ENCODE results near the gene SH3RF3. TPM values are rescaled to one million over a fixed set of nuclear protein-coding genes. Genes with fewer than 3 reads are reported as not detected.

SH3RF3 gene
- total and polyA plus RNA-seq, 2 of the 13 experiments (the other 11 are each of a cell fraction or from before 2014, with no cell fraction given): 0.04 TPM; not detected in 1

- ChIA-PET CTCF (ENCODE audit: low intra/inter-chr PET ratio, low total read pairs) (no interaction called here), POLR2A (no interaction called here)
- TF ChIP-seq ZSCAN30 (CRISPR knock-in tag; IDR thresholded peaks at IDR 0.05) (no peak), MNT (IDR thresholded peaks at IDR 0.05) (peak; percentile 44; the same call in 1 of the 2 replicates)
- Histone ChIP-seq H3K27me3 (ENCODE audit: control insufficient read depth in 1 of 2, insufficient read depth in 2 of 2, low read length in 2 of 2) (peaks cover 2 to 4% of the 10 kb centered on the region in 2 experiments; a peak in 1 of 5 replicates), H3K36me3 (replicated peaks in 1 of 2; ENCODE audit: control insufficient read depth in 1 of 2, insufficient read depth in 2 of 2, low read length in 2 of 2) (no peaks in the 10 kb centered on the region), H3K79me2 (ENCODE audit: insufficient read depth, low read length) (no peaks in the 10 kb centered on the region), H3K4me1 (ENCODE audit: insufficient read depth, low read length) (no peaks in the 10 kb centered on the region), H3K4me3 (replicated peaks in 1 of 3; ENCODE audit: insufficient read depth in 1 of 3, low read depth in 2 of 3, low read length in 3 of 3) (no peak overlapping the region), H3K4me2 (ENCODE audit: low read depth, low read length) (no peak overlapping the region), H2AFZ (ENCODE audit: low read length) (no peak overlapping the region), H3K9me3 (ENCODE audit: low read length) (no peaks in the 10 kb centered on the region), H3K9ac (ENCODE audit: insufficient read depth, low read depth, low read length) (no peak overlapping the region), H3K27ac (ENCODE audit: extremely low read length, insufficient read depth, low read length) (no peak overlapping the region), H4K20me1 (ENCODE audit: insufficient read depth, low read length) (no peaks in the 10 kb centered on the region)
- in situ Hi-C loops (cut with HindIII; ENCODE audit: extremely low pct_ligation_motif_present, low pct_unique_long_range_greater_than_20kb): no loop called here
- ATAC-seq: no peak
- BruUV-seq (replicated peaks): no TSS peak
- WGBS (ENCODE audit: low lambda C conversion rate): 51% methylated on average over 14 of the region's 14 CpGs
- no peak for DNase-seq (ENCODE audit: low spot score)
- intact Hi-C loops (cut with micrococcal nuclease; ENCODE audit: unreplicated experiment): no loop called here
- FAIRE-seq: no peak
Measured at GRCh38 chr2:109290887-109291643, 162.1 kb downstream of the SH3RF3 start.

GRCh38 chr2:109292386-109292785 lies 163.4 kb downstream of the SH3RF3 start:
- ATAC-seq (no peak), DNase-seq (ENCODE audit: low spot score) (no peak), FAIRE-seq (no peak)
- POLR2A ChIA-PET: no interaction called here
- no peaks in the 10 kb centered on the region for H3K79me2 ChIP-seq (ENCODE audit: insufficient read depth, low read length)
- TF ChIP-seq, protein P1, sequence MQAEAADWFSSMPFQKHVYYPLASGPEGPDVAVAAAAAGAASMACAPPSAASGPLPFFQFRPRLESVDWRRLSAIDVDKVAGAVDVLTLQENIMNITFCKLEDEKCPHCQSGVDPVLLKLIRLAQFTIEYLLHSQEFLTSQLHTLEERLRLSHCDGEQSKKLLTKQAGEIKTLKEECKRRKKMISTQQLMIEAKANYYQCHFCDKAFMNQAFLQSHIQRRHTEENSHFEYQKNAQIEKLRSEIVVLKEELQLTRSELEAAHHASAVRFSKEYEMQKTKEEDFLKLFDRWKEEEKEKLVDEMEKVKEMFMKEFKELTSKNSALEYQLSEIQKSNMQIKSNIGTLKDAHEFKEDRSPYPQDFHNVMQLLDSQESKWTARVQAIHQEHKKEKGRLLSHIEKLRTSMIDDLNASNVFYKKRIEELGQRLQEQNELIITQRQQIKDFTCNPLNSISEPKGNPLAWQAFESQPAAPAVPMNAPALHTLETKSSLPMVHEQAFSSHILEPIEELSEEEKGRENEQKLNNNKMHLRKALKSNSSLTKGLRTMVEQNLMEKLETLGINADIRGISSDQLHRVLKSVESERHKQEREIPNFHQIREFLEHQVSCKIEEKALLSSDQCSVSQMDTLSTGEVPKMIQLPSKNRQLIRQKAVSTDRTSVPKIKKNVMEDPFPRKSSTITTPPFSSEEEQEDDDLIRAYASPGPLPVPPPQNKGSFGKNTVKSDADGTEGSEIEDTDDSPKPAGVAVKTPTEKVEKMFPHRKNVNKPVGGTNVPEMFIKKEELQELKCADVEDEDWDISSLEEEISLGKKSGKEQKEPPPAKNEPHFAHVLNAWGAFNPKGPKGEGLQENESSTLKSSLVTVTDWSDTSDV (CRISPR knock-in tag; IDR thresholded peaks at IDR 0.05): no peak
- TF ChIP-seq ZNF276 (CRISPR knock-in tag; IDR thresholded peaks at IDR 0.05; ENCODE audit: low read depth) (no peak), SALL2 (CRISPR knock-in tag; IDR thresholded peaks at IDR 0.05) (no peak), ATF7 (IDR thresholded peaks at IDR 0.05) (peak; percentile 92), ATF7 (CRISPR knock-in tag; IDR thresholded peaks at IDR 0.05) (no peak), ZNF724P (CRISPR knock-in tag; IDR thresholded peaks at IDR 0.05; ENCODE audit: borderline replicate concordance) (no peak), SRY (CRISPR knock-in tag; IDR thresholded peaks at IDR 0.05) (no peak)
- no peaks in the 10 kb centered on the region for H3K9me3 ChIP-seq (ENCODE audit: low read length)
- H3K4me2 ChIP-seq (ENCODE audit: low read depth, low read length): no peak overlapping the region
- intact Hi-C loops (cut with micrococcal nuclease; ENCODE audit: unreplicated experiment): no loop called here
- CTCF ChIA-PET (ENCODE audit: low intra/inter-chr PET ratio, low total read pairs): no interaction called here
- H3K27me3 ChIP-seq (ENCODE audit: control insufficient read depth in 1 of 2, insufficient read depth in 2 of 2, low read length in 2 of 2): peaks cover 2 to 4% of the 10 kb centered on the region in 2 experiments; a peak in 1 of 5 replicates
- 51% methylated on average over 5 of the region's 5 CpGs for WGBS (ENCODE audit: low lambda C conversion rate)
- H3K4me3 ChIP-seq (replicated peaks in 1 of 3; ENCODE audit: insufficient read depth in 1 of 3, low read depth in 2 of 3, low read length in 3 of 3): no peak overlapping the region
- H3K4me1 ChIP-seq (ENCODE audit: insufficient read depth, low read length): no peaks in the 10 kb centered on the region
- no peaks in the 10 kb centered on the region for H3K36me3 ChIP-seq (replicated peaks in 1 of 2; ENCODE audit: control insufficient read depth in 1 of 2, insufficient read depth in 2 of 2, low read length in 2 of 2)
- in situ Hi-C loops (cut with HindIII; ENCODE audit: extremely low pct_ligation_motif_present, low pct_unique_long_range_greater_than_20kb): no loop called here
- H3K9ac ChIP-seq (ENCODE audit: insufficient read depth, low read depth, low read length): no peak overlapping the region
- H2AFZ ChIP-seq (ENCODE audit: low read length): no peak overlapping the region
- BruUV-seq (replicated peaks): no TSS peak
- no peaks in the 10 kb centered on the region for H4K20me1 ChIP-seq (ENCODE audit: insufficient read depth, low read length)
- no peak overlapping the region for H3K27ac ChIP-seq (ENCODE audit: extremely low read length, insufficient read depth, low read length)
